ENCODE results near the gene IGF2R. TPM values are rescaled to one million over a fixed set of nuclear protein-coding genes. Genes with fewer than 3 reads are reported as not detected.
A peak's percentile ranks its signal among the peaks of the same experiment; 100 is the strongest.

IGF2R gene
- total and polyA plus RNA-seq, 2 of the 13 experiments (the other 11 are each of a cell fraction or from before 2014, with no cell fraction given), result 38.3 to 70.0 TPM

GRCh38 chr6:159969204-159969912 lies 476 bp downstream of the IGF2R start (continued):
- TF ChIP-seq ZNF34 (CRISPR knock-in tag; IDR thresholded peaks at IDR 0.05; ENCODE audit: borderline replicate concordance) (no peak), NCOA1 (CRISPR knock-in tag; IDR thresholded peaks at IDR 0.05) (no peak), ZSCAN9 (CRISPR knock-in tag; IDR thresholded peaks at IDR 0.05; ENCODE audit: borderline replicate concordance) (no peak), ZNF260 (CRISPR knock-in tag; IDR thresholded peaks at IDR 0.05; ENCODE audit: borderline replicate concordance, low read depth) (no peak), ZNF704 (CRISPR knock-in tag; IDR thresholded peaks at IDR 0.05; ENCODE audit: borderline replicate concordance) (0 out of 2 replicates have a peak, but pooled peaks have one; percentile 50), ZNF841 (CRISPR knock-in tag; IDR thresholded peaks at IDR 0.05; ENCODE audit: borderline replicate concordance) (no peak), ZNF264 (CRISPR knock-in tag; IDR thresholded peaks at IDR 0.05) (no peak), ZMYM3 (CRISPR knock-in tag; IDR thresholded peaks at IDR 0.05) (no peak), HNRNPL (IDR thresholded peaks at IDR 0.05; ENCODE audit: low read depth, low read length) (no peak), ZNF468 (CRISPR knock-in tag; IDR thresholded peaks at IDR 0.05) (no peak), CBX1 (IDR thresholded peaks at IDR 0.05; ENCODE audit: low read depth) (no peak), HNF1A (IDR thresholded peaks at IDR 0.05; ENCODE audit: low read depth) (no peak), HNF1A (CRISPR knock-in tag; IDR thresholded peaks at IDR 0.05; ENCODE audit: borderline replicate concordance) (no peak), ZNF792 (CRISPR knock-in tag; IDR thresholded peaks at IDR 0.05) (no peak), ZNF646 (CRISPR knock-in tag; IDR thresholded peaks at IDR 0.05) (no peak), SMARCE1 (IDR thresholded peaks at IDR 0.05; ENCODE audit: borderline replicate concordance) (no peak), SNRNP70 (IDR thresholded peaks at IDR 0.05; ENCODE audit: low read depth, low read length) (no peak)

All from HepG2 (cell line).